Measurements from ENCODE around the gene ALDH16A1. TPM values are rescaled to one million over a fixed set of nuclear protein-coding genes. Genes with fewer than 3 reads are reported as not detected.

The ALDH16A1 gene
- total RNA-seq, 2 donors from 2014 or later, result 21.8 to 29.8 TPM

DNA sequence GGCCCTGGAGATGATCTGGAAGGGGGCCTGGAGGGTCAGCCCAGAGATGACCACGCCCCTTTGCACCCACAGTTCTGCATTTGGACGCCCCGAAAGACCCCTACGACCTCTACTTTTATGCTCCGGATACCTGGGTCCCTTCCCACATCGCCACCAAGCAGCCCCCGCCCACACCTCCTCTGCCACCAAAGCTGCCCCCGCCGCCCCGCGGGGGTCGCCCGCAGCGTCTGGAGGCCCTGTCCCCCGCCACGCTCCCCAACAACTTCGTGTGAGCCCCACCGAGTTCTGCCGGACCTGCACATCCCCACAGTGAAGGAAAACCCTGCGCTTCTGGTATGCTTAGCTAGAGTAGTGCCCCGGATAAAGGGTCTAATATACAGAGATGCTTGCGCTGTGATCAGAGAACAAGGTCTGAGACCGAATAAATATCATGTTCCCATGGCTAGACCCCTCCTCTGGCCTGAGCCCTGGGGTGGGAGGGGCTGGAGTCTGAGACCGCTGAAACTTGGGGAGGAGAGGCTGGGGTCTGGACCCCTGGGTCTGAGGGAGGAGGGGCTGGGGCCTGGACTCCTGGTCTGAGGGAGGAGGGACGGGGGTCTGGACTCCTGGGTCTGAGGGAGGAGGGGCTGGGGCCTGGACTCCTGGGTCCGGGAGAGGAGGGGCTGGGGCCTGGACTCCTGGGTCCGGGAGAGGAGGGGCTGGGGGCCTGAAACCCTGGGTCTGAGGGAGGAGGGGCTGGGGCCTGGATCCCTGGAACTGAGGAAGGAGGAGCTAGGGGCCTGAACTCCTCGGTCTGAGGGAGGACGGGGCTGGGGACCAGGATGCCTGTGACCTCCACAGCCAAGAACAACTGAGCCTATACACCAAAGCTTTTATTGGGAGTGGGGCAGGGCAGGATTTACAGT is 24.2 kb upstream of the ALDH16A1 start:
- Histone ChIP-seq H3K27me3 (replicated peaks; ENCODE audit: insufficient read depth) (peaks cover 71% of the 10 kb centered on the region), H3K27ac (no peak overlapping the region), H3K4me3 (no peak overlapping the region), H3K36me3 (no peaks in the 10 kb centered on the region), H3K9me3 (no peaks in the 10 kb centered on the region), H3K4me1 (ENCODE audit: control insufficient read depth in 1 of 2, low read depth in 2 of 2) (peaks cover 0 to 8% of the 10 kb centered on the region in 2 donors)
- DNase-seq (ENCODE audit: low spot score) (no peak), ATAC-seq (ENCODE audit: insufficient number of reproducible peaks, low FRiP score, low read depth) (no peak)
- TF ChIP-seq, protein P1, sequence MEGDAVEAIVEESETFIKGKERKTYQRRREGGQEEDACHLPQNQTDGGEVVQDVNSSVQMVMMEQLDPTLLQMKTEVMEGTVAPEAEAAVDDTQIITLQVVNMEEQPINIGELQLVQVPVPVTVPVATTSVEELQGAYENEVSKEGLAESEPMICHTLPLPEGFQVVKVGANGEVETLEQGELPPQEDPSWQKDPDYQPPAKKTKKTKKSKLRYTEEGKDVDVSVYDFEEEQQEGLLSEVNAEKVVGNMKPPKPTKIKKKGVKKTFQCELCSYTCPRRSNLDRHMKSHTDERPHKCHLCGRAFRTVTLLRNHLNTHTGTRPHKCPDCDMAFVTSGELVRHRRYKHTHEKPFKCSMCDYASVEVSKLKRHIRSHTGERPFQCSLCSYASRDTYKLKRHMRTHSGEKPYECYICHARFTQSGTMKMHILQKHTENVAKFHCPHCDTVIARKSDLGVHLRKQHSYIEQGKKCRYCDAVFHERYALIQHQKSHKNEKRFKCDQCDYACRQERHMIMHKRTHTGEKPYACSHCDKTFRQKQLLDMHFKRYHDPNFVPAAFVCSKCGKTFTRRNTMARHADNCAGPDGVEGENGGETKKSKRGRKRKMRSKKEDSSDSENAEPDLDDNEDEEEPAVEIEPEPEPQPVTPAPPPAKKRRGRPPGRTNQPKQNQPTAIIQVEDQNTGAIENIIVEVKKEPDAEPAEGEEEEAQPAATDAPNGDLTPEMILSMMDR (IDR thresholded peaks at IDR 0.05), result no peak

DNA sequence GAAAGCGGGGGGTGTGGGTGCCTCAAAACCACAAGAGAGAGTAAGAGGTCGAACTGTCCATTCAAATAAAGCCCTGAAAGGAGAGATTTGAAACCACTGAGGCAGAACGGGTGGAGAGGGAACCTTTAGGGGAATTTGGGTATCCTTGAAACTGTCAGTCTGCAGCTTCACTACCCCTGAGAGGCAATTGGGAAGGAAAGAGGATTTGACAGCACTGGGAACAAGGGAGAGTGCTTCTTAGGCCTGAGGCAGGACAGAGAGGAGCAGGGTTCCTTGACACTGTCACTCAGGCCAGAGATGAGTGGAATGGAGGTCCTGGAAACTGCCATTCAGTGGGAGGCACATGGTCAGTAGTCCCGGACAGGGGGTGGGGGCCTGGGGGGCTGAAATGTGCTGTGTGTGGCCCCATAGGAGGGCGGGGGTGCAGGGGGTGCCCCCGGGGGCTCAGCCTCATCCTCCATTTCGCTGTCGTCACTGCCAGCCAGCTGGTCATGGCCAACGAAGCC is 22.8 kb upstream of the ALDH16A1 start:
- Histone ChIP-seq H3K27ac (no peak overlapping the region), H3K4me3 (no peak overlapping the region), H3K27me3 (replicated peaks; ENCODE audit: insufficient read depth) (peaks cover 72% of the 10 kb centered on the region)

DNA sequence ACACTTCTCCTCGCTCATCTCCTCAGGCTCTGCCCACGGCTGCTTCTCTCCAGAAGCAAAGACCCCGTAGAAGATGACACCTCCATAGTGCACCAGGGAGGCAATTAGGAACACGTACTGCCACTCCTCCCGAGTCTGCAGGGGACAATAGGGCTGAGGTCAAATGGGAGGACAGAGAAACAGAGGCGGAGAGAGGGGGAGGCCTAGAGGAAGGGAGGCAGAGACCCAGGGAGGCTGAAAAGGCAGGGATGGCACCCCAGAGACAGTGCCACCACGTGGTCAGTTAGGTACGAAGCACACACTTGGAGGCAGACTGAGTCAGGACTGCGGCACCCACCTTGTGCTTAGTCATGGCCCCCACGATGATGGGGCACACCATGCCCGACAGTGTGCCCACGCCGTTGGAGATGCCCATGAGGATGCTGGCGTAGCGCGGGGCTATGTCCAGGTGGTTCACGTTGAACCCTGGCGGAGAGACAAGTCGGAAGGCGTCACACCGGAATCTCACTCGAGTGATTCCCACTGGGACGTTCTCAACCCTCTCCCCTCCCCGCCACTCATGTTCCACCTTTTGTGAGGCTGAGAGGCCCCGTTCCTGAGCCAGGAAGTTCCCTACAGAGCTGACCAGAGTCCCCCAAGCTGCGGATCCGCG is 22.2 kb upstream of the ALDH16A1 start:
- TF ChIP-seq, protein P1 (IDR thresholded peaks at IDR 0.05), result no peak
- Histone ChIP-seq H3K4me3 (no peak overlapping the region), H3K27ac (no peak overlapping the region), H3K36me3 (no peaks in the 10 kb centered on the region), H3K27me3 (replicated peaks; ENCODE audit: insufficient read depth) (peaks cover 71% of the 10 kb centered on the region), H3K9me3 (no peaks in the 10 kb centered on the region), H3K4me1 (ENCODE audit: control insufficient read depth in 1 of 2, low read depth in 2 of 2) (peaks cover 0 to 8% of the 10 kb centered on the region in 2 donors)
- DNase-seq (ENCODE audit: low spot score) (no peak), ATAC-seq (ENCODE audit: insufficient number of reproducible peaks, low FRiP score, low read depth) (no peak)

More for the DNA sequence above, 22.8 kb upstream of the ALDH16A1 start:
- TF ChIP-seq, protein P1 (IDR thresholded peaks at IDR 0.05), result no peak
- H3K36me3 ChIP-seq, result no peaks in the 10 kb centered on the region
- peaks cover 0 to 8% of the 10 kb centered on the region in 2 donors for H3K4me1 ChIP-seq (ENCODE audit: control insufficient read depth in 1 of 2, low read depth in 2 of 2)
- no peaks in the 10 kb centered on the region for H3K9me3 ChIP-seq
- ATAC-seq (ENCODE audit: insufficient number of reproducible peaks, low FRiP score, low read depth), result no peak
- no peak for DNase-seq (ENCODE audit: low spot score)

DNA sequence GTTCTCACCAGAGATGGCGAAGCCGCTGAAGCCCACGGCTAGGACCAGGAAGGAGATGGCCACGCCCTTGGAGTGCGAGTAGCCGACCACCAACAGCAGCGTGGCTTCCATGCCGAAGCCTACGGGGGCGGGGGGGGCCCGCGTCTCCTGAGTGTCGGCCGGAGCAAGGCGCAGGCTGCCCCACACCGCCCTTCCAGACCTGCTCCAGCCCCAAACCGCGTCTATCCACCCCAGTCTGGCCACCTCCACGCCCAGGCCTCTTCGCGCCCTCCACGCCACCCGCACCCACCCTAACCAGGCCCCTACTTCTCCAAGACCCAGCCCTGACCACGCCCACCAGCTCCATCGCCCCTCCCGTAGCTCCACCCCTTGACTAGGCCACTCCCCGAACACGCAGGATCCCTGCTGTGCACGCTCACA is 21.7 kb upstream of the ALDH16A1 start:
- Histone ChIP-seq H3K9me3 (no peaks in the 10 kb centered on the region), H3K4me1 (ENCODE audit: control insufficient read depth in 1 of 2, low read depth in 2 of 2) (peaks cover 0 to 8% of the 10 kb centered on the region in 2 donors), H3K4me3 (no peak overlapping the region), H3K27ac (no peak overlapping the region), H3K27me3 (replicated peaks; ENCODE audit: insufficient read depth) (peaks cover 66% of the 10 kb centered on the region), H3K36me3 (no peaks in the 10 kb centered on the region)
- TF ChIP-seq, protein P1 (IDR thresholded peaks at IDR 0.05), result no peak
- DNase-seq (ENCODE audit: low spot score), result no peak
- no peak for ATAC-seq (ENCODE audit: insufficient number of reproducible peaks, low FRiP score, low read depth)
